NB4 (cell line): ENCODE results near the gene KCNQ5.

ENCODE experiments used
- DNase-seq: peaks from one replicate; pipeline ENCODE4 v3.0.0; 2010; ENCODE audit warnings: low read depth
- H3K4me3 ChIP-seq: one replicate; pipeline ENCODE4 v1.5.1; 2011; ENCODE audit warnings: mild to moderate bottlenecking, low read depth, low read length, moderate library complexity
- MAX ChIP-seq: IDR thresholded peaks from 2 replicates; pipeline ENCODE4 v1.6.1; 2011; ENCODE audit warnings: low read depth, low read length
- MYC ChIP-seq: IDR thresholded peaks from 2 replicates; pipeline ENCODE4 v1.6.1; 2011; ENCODE audit warnings: low read depth, low read length
- POLR2A ChIP-seq: IDR thresholded peaks from 2 replicates; pipeline ENCODE4 v1.6.1; 2011; ENCODE audit warnings: mild to moderate bottlenecking; ENCODE audit not compliant: insufficient read length; ENCODE audit errors: extremely low read depth
- TF ChIP-seq, protein P1 (sequence below): IDR thresholded peaks from one replicate; pipeline ENCODE4 v1.5.1; 2012; ENCODE audit warnings: low read depth, low read length

KCNQ5 gene

GRCh38 chr6:72950114-72950860 lies 328.4 kb downstream of the KCNQ5 start:
- no peak for DNase-seq
- TF ChIP-seq POLR2A: no peak
- TF ChIP-seq, protein P1, sequence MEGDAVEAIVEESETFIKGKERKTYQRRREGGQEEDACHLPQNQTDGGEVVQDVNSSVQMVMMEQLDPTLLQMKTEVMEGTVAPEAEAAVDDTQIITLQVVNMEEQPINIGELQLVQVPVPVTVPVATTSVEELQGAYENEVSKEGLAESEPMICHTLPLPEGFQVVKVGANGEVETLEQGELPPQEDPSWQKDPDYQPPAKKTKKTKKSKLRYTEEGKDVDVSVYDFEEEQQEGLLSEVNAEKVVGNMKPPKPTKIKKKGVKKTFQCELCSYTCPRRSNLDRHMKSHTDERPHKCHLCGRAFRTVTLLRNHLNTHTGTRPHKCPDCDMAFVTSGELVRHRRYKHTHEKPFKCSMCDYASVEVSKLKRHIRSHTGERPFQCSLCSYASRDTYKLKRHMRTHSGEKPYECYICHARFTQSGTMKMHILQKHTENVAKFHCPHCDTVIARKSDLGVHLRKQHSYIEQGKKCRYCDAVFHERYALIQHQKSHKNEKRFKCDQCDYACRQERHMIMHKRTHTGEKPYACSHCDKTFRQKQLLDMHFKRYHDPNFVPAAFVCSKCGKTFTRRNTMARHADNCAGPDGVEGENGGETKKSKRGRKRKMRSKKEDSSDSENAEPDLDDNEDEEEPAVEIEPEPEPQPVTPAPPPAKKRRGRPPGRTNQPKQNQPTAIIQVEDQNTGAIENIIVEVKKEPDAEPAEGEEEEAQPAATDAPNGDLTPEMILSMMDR: no peak
- no peak for TF ChIP-seq MYC
- TF ChIP-seq MAX: no peak
- H3K4me3 ChIP-seq: no peak overlapping the region

DNA sequence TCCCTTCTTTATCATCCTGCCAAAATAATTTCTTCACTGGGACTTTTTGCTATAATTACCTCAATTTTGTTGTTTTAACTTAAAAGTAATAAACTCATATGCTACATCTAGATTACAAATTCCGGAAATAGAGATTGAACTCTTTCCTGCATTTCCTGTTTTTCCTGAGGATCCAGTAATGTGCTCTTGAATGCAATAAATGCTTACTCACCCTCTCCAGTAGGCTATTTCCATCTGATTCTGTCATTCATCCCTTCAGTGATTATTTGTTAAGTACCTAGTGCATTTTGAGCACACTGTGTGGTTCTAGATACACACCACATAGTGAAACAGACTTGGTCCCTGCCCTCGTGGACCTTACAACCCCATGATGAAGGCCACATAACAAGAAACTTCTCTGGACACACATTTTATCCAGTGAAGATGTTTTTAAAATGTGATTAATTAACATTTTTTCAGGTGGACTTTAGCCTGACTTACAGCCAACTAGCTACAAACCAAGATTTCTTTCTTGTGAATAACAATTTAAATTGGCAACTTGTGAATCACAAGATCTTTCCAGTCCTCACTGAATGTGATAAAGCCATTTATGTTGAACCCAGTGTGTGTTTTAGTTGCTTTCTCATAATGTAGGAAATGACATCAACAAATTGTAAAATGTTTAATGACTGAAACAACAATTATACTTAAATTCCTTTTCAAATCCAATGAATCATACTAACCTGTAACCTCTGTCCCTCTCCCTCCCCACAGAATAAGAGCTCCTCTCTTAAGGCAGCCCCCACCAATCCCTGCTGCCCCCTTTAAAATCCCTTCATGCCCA lies 331.2 kb downstream of the KCNQ5 start:
- DNase-seq: no peak
- TF ChIP-seq POLR2A (no peak), MYC (no peak), MAX (no peak)
- no peak overlapping the region for H3K4me3 ChIP-seq

- no peak overlapping the region for H3K4me3 ChIP-seq
- DNase-seq: no peak
- no peak for TF ChIP-seq POLR2A
- TF ChIP-seq MYC: no peak
- no peak for TF ChIP-seq MAX
- TF ChIP-seq, protein P1: no peak
These were observed 332.1 kb downstream of the KCNQ5 start for GRCh38 chr6:72953971-72954381.

DNA sequence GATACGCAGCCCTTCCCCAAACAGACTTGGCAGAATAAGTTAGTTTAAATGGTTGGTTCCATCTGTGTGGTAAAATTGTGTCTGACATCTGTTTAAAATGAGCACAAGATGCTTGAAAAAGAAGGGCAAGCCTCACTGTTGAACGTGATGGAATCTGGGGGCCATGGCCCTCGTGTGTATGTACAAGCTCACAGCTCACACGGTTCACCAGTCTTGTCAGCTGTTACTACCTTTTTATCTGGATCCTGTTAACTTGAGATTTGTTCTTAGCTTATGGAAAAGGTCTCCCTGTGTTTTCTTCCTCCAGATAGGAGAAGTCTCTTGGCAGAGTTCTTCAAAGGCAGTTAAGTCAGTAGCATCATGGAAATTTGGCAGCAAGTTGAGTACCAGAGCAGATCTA lies 332.9 kb downstream of the KCNQ5 start:
- no peak for DNase-seq
- H3K4me3 ChIP-seq: no peak overlapping the region
- TF ChIP-seq, protein P1: no peak
- no peak for TF ChIP-seq MYC
- TF ChIP-seq POLR2A: no peak
- no peak for TF ChIP-seq MAX

DNA sequence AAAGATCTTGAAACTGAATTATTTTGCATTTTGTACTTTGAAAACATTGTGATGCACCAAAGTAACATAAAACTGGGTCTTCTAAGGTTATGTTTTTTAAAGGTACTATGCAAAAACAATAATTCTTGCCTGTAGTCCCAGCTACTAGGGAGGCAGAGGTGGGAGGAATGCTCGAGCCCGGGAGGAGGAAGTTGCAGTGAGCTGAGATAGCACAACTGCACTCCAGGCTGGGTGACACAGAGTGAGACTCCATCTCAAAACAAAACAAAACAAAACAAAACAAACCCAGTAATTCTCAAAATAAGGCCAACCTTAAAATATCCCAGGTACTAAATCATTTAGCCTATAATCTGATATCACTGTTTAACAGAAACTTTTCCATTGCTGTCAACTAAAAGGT lies 333.8 kb downstream of the KCNQ5 start:
- peak; percentile 60 for DNase-seq
- H3K4me3 ChIP-seq: no peak overlapping the region
- TF ChIP-seq MAX: no peak
- TF ChIP-seq, protein P1: no peak
- TF ChIP-seq POLR2A: no peak
- no peak for TF ChIP-seq MYC

GRCh38 chr6:72956272-72956671 lies 334.4 kb downstream of the KCNQ5 start:
- TF ChIP-seq, protein P1: no peak
- TF ChIP-seq POLR2A: no peak
- no peak for TF ChIP-seq MAX
- TF ChIP-seq MYC: no peak
- no peak overlapping the region for H3K4me3 ChIP-seq
- DNase-seq: no peak
